A549 (cell line): ENCODE data around the gene KLHL35. TPM values are rescaled to one million over a fixed set of nuclear protein-coding genes. Genes with fewer than 3 reads are reported as not detected.

Experiments used
- ATAC-seq, 2 experiments: fragments of 200-7000 bp in 1 of 2; fragments of >200 bp in 1 of 2; cut with Nextera tagmentation in 1 of 2; cut with Tn5 transposase in 1 of 2; 3 replicates each; pipeline versions ENCODE4 v1.8.0 to v1.9.1; 2018 to 2020; ENCODE audit warnings: mild to moderate bottlenecking in 1 of 2, moderate library complexity in 1 of 2
- CTCF ChIA-PET: fragments of 300-600 bp; sonication (Branson Sonifier 250); formaldehyde crosslinking; extraction: SDS; loops from one replicate; lab custom pipeline; 2021; ENCODE audit warnings: antibody characterized with exemption, inconsistent platforms; lab: Yijun Ruan, JAX
- POLR2A ChIA-PET: fragments of 350-600 bp; formaldehyde crosslinking; extraction: SDS; loops from one replicate; lab custom pipeline; 2021; ENCODE audit warnings: antibody characterized with exemption, inconsistent platforms; lab: Yijun Ruan, JAX
- DNase-seq, 2 experiments: peaks; one replicate each; pipeline versions ENCODE4 v3.0.0 to v3.0.0-alpha.2; 2011 to 2016; ENCODE audit warnings: low read depth in 1 of 2, low spot score in 1 of 2
- FAIRE-seq: peaks from 2 replicates; lab custom pipeline; 2011; peaks lifted over from hg19 to GRCh38; lab: Jason Lieb, UNC
- H3K27ac ChIP-seq, 2 experiments: fragments of >200 bp; sonication (Bioruptor Twin); formaldehyde crosslinking; 3 replicates each; pipeline ENCODE4 v1.5.1; 2016 to 2017
- H3K4me1 ChIP-seq: fragments of >200 bp; sonication (Bioruptor Twin); formaldehyde crosslinking; 3 replicates; pipeline ENCODE4 v1.6.1; 2016
- H3K4me2 ChIP-seq: fragments of >200 bp; sonication (Bioruptor Twin); formaldehyde crosslinking; 3 replicates; pipeline ENCODE4 v1.6.1; 2016
- H3K4me3 ChIP-seq: fragments of >200 bp; sonication (Bioruptor Twin); formaldehyde crosslinking; 3 replicates; pipeline ENCODE4 v1.5.1; 2016
- H3K9me3 ChIP-seq: fragments of >200 bp; sonication (Bioruptor Twin); formaldehyde crosslinking; 3 replicates; pipeline ENCODE4 v1.6.1; 2016
- ATOH8 ChIP-seq: fragments of 250-450 bp; sonication (Bioruptor Pico); IDR thresholded peaks from 2 replicates; pipeline ENCODE4 v1.5.0; 2020; ENCODE audit warnings: low read depth, mild to moderate bottlenecking, moderate library complexity
- BCL3 ChIP-seq: fragments of >200 bp; sonication (Bioruptor Twin); formaldehyde crosslinking; IDR thresholded peaks from 3 replicates; pipeline ENCODE4 v1.6.1; 2016
- BHLHE40 ChIP-seq: IDR thresholded peaks from 2 replicates; pipeline ENCODE4 v1.6.1; 2012; ENCODE audit warnings: low read depth, low read length, inconsistent platforms
- CEBPB ChIP-seq, 2 experiments: fragments of >200 bp in 1 of 2; sonication (Bioruptor Twin) in 1 of 2; formaldehyde crosslinking in 1 of 2; IDR thresholded peaks; 2 replicates each; pipeline ENCODE4 v1.6.1; 2012 to 2016
- E2F6 ChIP-seq: IDR thresholded peaks from 2 replicates; pipeline ENCODE4 v1.6.1; 2012; ENCODE audit warnings: low read depth, borderline replicate concordance
- EHMT2 ChIP-seq: fragments of 200-600 bp; sonication (generic); IDR thresholded peaks from 2 replicates; pipeline ENCODE4 v1.6.1; 2016; ENCODE audit warnings: antibody characterized with exemption, low read depth, mild to moderate bottlenecking, moderate library complexity
- ELK1 ChIP-seq: fragments of 150-350 bp; IDR thresholded peaks from 2 replicates; pipeline ENCODE4 v1.6.1; 2014; ENCODE audit warnings: low read depth, mild to moderate bottlenecking, low read length
- FOSB ChIP-seq: fragments of 250-450 bp; sonication (Bioruptor Pico); IDR thresholded peaks from 2 replicates; pipeline ENCODE4 v1.5.0; 2020; ENCODE audit warnings: mild to moderate bottlenecking, moderate library complexity
- FOSL2 ChIP-seq, 2 experiments: fragments of 450-650 bp in 1 of 2; fragments of >200 bp in 1 of 2; sonication (Bioruptor Twin) in 1 of 2; formaldehyde crosslinking; IDR thresholded peaks; 2 replicates each; pipeline versions ENCODE4 v1.5.0 to v1.6.1; 2016 to 2020; ENCODE audit warnings: mild to moderate bottlenecking in 1 of 2, moderate library complexity in 1 of 2
- HMGXB4 ChIP-seq: fragments of 250-450 bp; sonication (Bioruptor Pico); IDR thresholded peaks from 2 replicates; pipeline ENCODE4 v1.5.0; 2021; ENCODE audit warnings: mild to moderate bottlenecking, moderate library complexity, borderline replicate concordance
- HOXB5 ChIP-seq: fragments of 250-450 bp; sonication (Bioruptor Pico); IDR thresholded peaks from 2 replicates; pipeline ENCODE4 v1.5.0; 2020; ENCODE audit warnings: mild to moderate bottlenecking, moderate library complexity
- KDM1A ChIP-seq: fragments of 200-600 bp; sonication (generic); IDR thresholded peaks from 2 replicates; pipeline ENCODE4 v1.6.1; 2016; ENCODE audit warnings: low read depth, mild to moderate bottlenecking
- KDM5A ChIP-seq: fragments of 200-600 bp; sonication (generic); IDR thresholded peaks from 2 replicates; pipeline ENCODE4 v1.6.1; 2016; ENCODE audit warnings: antibody characterized with exemption, mild to moderate bottlenecking
- MAFK ChIP-seq: fragments of 450-650 bp; IDR thresholded peaks from 2 replicates; pipeline ENCODE4 v1.6.1; 2014; ENCODE audit not compliant: partially characterized antibody
- MAX ChIP-seq: IDR thresholded peaks from 2 replicates; pipeline ENCODE4 v1.6.1; 2012
- POLR2A ChIP-seq: IDR thresholded peaks from 2 replicates; pipeline ENCODE4 v1.6.1; 2012; ENCODE audit warnings: mild to moderate bottlenecking, low read length
- SMC3 ChIP-seq: fragments of >200 bp; sonication (Bioruptor Twin); formaldehyde crosslinking; IDR thresholded peaks from 3 replicates; pipeline ENCODE4 v1.6.1; 2018; ENCODE audit warnings: inconsistent platforms
- SREBF2 ChIP-seq: fragments of 450-650 bp; IDR thresholded peaks from 2 replicates; pipeline ENCODE4 v1.6.1; 2014; ENCODE audit warnings: mild to moderate bottlenecking, moderate library complexity
- USF2 ChIP-seq: fragments of 450-650 bp; IDR thresholded peaks from 2 replicates; pipeline ENCODE4 v1.6.1; 2014; ENCODE audit warnings: antibody characterized with exemption
- ZC3H11A ChIP-seq: fragments of 450-650 bp; IDR thresholded peaks from 2 replicates; pipeline ENCODE4 v1.6.1; 2014; ENCODE audit warnings: antibody characterized with exemption, mild to moderate bottlenecking
- ZFP36 ChIP-seq: fragments of 450-650 bp; IDR thresholded peaks from 2 replicates; pipeline ENCODE4 v1.6.1; 2014; ENCODE audit warnings: borderline replicate concordance; ENCODE audit not compliant: partially characterized antibody
- WGBS: methylation state at CpG from one replicate; pipeline ENCODE4 v1.1.6; 2017; ENCODE audit errors: missing lambda C conversion rate; 5-methylcytosine and 5-hydroxymethylcytosine counted together
- polyA plus RNA-seq, 4 experiments: library from polyadenylated mRNA; depleted of rRNA in 3 of 4; stranded (reverse); fragments of >200 nt; fragmentation: RNase III in 1 of 4; extraction: RNeasy Plus Mini Kit Qiagen cat#74134 plus additional on column Dnase treatment in 1 of 4; gene quantifications; 2 replicates in 3 of 4; 3 replicates in 1 of 4; pipeline ENCODE4 v1.2.3, GENCODE V29; 2011 to 2017

KLHL35 gene
- polyA plus RNA-seq, 2 of the 4 experiments (the other 2 are of a cell fraction) = 0.56 to 1.0 TPM

GRCh38 chr11:75470476-75471080, 37.6 kb upstream of the KLHL35 start:
- no peak for TF ChIP-seq KDM1A
- no peak for TF ChIP-seq SREBF2
- no peak for TF ChIP-seq BCL3
- TF ChIP-seq, all 56 proteins: peak for 0
- ChIA-PET CTCF (interaction anchor here (1.0 to 2.8 kb wide), 8 partner anchors 9 to 62 kb away, joined by 3 to 10 read pairs (median 4); no protein-coding TSS in a partner anchor), POLR2A (no interaction called here)
- H3K9me3 ChIP-seq = no peaks in the 10 kb centered on the region
- no peak overlapping the region for H3K4me2 ChIP-seq
- FAIRE-seq (no peak), DNase-seq (no peak), ATAC-seq (no peak)
- H3K4me3 ChIP-seq = no peak overlapping the region
- H3K27ac ChIP-seq = no peak overlapping the region
- peaks cover 6% of the 10 kb centered on the region for H3K4me1 ChIP-seq
- 82% methylated on average over 7 of the region's 7 CpGs for WGBS

- POLR2A ChIA-PET = no interaction called here
- 58% methylated on average over 6 of the region's 6 CpGs for WGBS
- FAIRE-seq (no peak), DNase-seq (no peak), ATAC-seq (no peak)
- CTCF ChIA-PET = interaction anchor here (1.0 to 2.8 kb wide), 8 partner anchors 8 to 63 kb away, joined by 3 to 10 read pairs (median 4); no protein-coding TSS in a partner anchor
- Histone ChIP-seq H3K4me3 (no peak overlapping the region), H3K9me3 (no peaks in the 10 kb centered on the region), H3K27ac (no peak overlapping the region), H3K4me1 (no peaks in the 10 kb centered on the region), H3K4me2 (no peak overlapping the region)
- TF ChIP-seq MAX (no peak), MAFK (no peak), USF2 (no peak), CEBPB (IDR thresholded peaks at IDR 0.05) (no peak), HOXB5 (no peak), ZC3H11A (no peak), KDM5A (no peak), SMC3 (no peak), E2F6 (no peak)
These were observed 36.9 kb upstream of the KLHL35 start for GRCh38 chr11:75469785-75470405.

GRCh38 chr11:75468534-75469340, 35.7 kb upstream of the KLHL35 start:
- no peak for FAIRE-seq

More at GRCh38 chr11:75468534-75469340, 35.7 kb upstream of the KLHL35 start:
- DNase-seq (no peak), ATAC-seq (no peak)
- Histone ChIP-seq H3K4me1 (no peaks in the 10 kb centered on the region), H3K4me2 (no peak overlapping the region), H3K4me3 (no peak overlapping the region), H3K9me3 (no peaks in the 10 kb centered on the region), H3K27ac (no peak overlapping the region)
- CTCF ChIA-PET = interaction anchor here (0.6 to 2.8 kb wide), 12 partner anchors 9 to 104 kb away, joined by 3 to 10 read pairs (median 3); no protein-coding TSS in a partner anchor
- 80% methylated on average over 10 of the region's 14 CpGs for WGBS
- POLR2A ChIA-PET = no interaction called here
- TF ChIP-seq FOSL2 (IDR thresholded peaks at IDR 0.05) = no peak
- no peak for TF ChIP-seq FOSL2 (CRISPR knock-in tag; IDR thresholded peaks at IDR 0.05)
- TF ChIP-seq MAFK = no peak
- TF ChIP-seq EHMT2 = no peak
- TF ChIP-seq ATOH8 (CRISPR knock-in tag) = no peak
- no peak for TF ChIP-seq BHLHE40
- TF ChIP-seq SREBF2 = no peak
- TF ChIP-seq FOSB = no peak
- TF ChIP-seq POLR2A = no peak
- no peak for TF ChIP-seq ELK1
- no peak for TF ChIP-seq HMGXB4 (CRISPR knock-in tag)
- TF ChIP-seq KDM1A = no peak
- no peak for TF ChIP-seq ZFP36
- no peak for TF ChIP-seq KDM5A
- TF ChIP-seq, all 56 proteins: peak for 0
